ENCODE measurements around the gene STYK1. TPM values are rescaled to one million over a fixed set of nuclear protein-coding genes. Genes with fewer than 3 reads are reported as not detected.
"Not testable (repeated sequence)": the region's sequence is repeated elsewhere in the genome, so short reads cannot be mapped to it uniquely, and the experiment has no call there.

The STYK1 gene
- total RNA-seq, 1 donor from 2014 or later: 6.7 TPM

- no peak for DNase-seq (ENCODE audit: low read depth in 2 of 2)
Measured at GRCh38 chr12:10621278-10621677, 52.6 kb downstream of the STYK1 start.

DNA sequence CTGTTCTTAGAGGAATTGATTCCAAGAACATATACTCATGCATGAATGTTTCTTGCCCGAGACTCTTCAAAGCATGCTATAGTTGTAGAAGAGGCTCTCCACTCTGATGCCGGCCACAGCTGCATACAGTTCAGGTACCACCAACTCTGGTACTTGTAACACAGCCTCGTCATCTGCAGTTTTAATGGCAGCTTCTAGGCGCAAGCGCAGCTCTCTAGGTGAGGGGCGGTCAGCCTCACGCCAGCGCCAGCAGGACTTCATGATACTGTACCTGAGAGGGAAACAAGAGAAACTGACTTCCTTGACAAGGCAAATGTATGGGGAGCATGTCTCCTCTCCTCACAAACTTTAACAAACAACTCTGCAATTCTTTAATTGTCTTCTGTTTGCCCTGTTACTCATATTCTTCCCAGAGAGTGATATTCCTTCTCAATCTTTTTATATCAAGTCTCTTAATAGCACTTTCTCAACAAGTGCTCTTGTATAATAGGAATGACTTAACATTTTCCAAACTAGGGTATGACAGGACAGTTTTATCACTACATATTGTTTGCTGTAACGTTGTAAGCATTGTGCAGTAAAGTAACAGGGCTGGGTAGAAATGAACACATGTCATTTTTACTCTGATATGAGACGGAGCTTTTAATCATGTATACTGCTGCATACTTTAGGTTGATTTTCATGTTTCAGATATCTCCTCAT is 53.6 kb downstream of the STYK1 start:
- no peak for DNase-seq (ENCODE audit: low read depth in 2 of 2)

- peak in 1 of 2 donors; percentile 28 for DNase-seq (ENCODE audit: low read depth in 2 of 2)
Measured at GRCh38 chr12:10618338-10618987, 55.4 kb downstream of the STYK1 start.

DNA sequence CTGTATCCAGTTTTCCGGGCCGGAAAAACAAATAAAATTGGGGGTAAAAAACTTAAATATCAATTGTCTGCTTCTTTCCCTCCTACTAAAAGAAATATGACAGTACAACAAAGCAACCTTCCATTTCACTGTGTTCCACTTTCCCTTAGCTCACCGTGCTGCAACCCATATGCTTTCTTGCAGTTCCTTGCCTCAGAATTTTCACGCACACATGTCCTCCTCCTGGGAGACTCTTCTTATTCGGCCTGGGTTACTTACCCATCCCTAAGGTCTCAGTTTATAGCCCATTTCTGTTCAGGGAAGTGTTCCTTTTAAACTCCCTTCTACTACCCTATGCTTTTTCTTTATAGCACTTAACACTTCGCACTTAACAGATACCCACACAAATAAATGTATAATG is 56.0 kb downstream of the STYK1 start:
- DNase-seq (ENCODE audit: low read depth in 2 of 2): no peak

- DNase-seq (ENCODE audit: low read depth in 2 of 2): no peak
Measured at GRCh38 chr12:10615532-10615931, 58.3 kb downstream of the STYK1 start.

- DNase-seq (ENCODE audit: low read depth in 2 of 2): no peak
Measured at GRCh38 chr12:10614056-10614370, 59.8 kb downstream of the STYK1 start.

- DNase-seq (ENCODE audit: low read depth in 2 of 2): peak; percentile 95 to 96
Measured at GRCh38 chr12:10613349-10614055, 60.4 kb downstream of the STYK1 start, which contains the start of gene MAGOHB. Gene MAGOHB (minus strand): TSS chr12:10613609. CDS start chr12:10613532, 77 bp downstream.

DNA sequence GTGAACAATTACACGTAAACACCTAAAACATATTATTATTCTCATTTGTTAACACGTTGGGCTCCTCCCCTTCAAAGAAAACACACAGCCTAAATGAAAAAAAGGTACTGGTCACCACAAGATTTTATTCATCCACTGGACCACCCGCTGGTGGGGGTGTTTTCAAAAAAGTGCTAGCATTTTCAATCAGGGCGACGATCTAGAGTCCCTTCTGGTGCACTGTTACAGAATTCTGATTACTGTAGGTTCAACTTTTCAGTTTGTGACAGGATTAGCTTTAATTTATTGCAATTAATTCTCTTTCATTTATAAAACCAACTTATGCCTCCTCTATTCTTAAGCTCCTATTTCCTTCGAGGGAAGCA is 60.9 kb downstream of the STYK1 start:
- peak in 1 of 2 donors; percentile 23 for DNase-seq (ENCODE audit: low read depth in 2 of 2)

DNA sequence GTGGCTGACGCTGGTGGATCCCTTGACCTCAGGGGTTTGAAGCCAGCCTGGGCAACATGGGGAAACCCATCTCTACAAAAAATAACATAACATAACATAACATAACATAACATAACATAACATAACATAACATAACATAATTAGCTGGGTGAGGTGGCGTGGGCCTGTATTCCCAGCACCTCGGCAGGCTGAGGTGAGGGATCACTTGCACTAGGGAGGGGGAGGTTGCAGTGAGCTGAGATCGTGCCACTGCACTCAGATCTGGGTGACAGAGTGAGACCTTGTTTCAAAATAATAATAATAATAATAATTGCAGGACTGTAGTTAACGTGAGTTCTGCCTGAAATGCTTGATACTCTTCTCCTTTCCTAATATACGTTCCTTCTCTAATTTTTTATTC is 61.7 kb downstream of the STYK1 start:
- no peak for DNase-seq (ENCODE audit: low read depth in 2 of 2)

- DNase-seq (ENCODE audit: low read depth in 2 of 2): not testable (repeated sequence)
Measured at GRCh38 chr12:10611258-10611657, 62.6 kb downstream of the STYK1 start.

GRCh38 chr12:10610188-10610587 is 63.7 kb downstream of the STYK1 start:
- no peak for DNase-seq (ENCODE audit: low read depth in 2 of 2)

GRCh38 chr12:10607885-10608458 is 65.9 kb downstream of the STYK1 start:
- peak in 1 of 2 donors; percentile 45 for DNase-seq (ENCODE audit: low read depth in 2 of 2)

GRCh38 chr12:10601860-10602259 is 72.0 kb downstream of the STYK1 start:
- DNase-seq (ENCODE audit: low read depth in 2 of 2): no peak

- no peak for DNase-seq (ENCODE audit: low read depth in 2 of 2)
Measured at GRCh38 chr12:10600988-10601387, 72.9 kb downstream of the STYK1 start.

DNA sequence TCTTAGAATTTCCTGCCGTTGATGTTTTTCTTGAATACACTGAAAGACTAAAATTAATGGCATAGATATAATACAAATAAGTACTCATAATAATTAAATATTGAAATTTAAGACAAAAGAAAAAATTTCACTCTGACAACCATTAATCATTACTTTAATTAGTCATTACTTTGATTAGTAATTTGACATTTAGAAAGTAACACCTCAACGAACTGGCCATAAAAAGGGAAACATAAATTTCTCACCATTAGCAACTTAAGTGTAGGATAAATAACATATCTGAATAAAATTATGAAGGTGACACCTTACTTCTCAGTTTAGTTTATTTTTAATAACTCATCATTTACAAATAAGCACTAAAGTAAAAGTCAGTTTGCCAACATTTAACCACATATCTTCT is 78.0 kb downstream of the STYK1 start:
- DNase-seq (ENCODE audit: low read depth in 2 of 2): no peak

DNA sequence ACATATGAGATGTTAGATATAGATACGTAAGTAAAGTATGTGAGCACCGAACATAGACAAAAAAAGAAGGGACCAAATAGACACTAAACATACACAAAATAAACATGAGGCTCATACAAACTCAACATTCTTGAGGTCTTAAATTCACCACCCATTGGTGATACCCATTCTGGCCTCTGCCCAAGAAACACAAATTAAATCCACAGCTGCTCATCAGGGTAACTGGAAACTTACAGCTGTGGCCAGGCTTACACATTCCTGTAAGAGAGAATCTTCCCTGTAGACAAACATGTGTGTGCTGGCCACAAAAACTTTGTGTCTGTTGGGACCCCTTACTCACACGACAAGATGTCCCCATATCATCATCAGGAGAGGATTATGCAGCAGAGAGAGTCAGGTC is 82.9 kb downstream of the STYK1 start:
- DNase-seq (ENCODE audit: low read depth in 2 of 2): no peak

GRCh38 chr12:10584415-10584814 is 89.4 kb downstream of the STYK1 start:
- no peak for DNase-seq (ENCODE audit: low read depth in 2 of 2)

DNA sequence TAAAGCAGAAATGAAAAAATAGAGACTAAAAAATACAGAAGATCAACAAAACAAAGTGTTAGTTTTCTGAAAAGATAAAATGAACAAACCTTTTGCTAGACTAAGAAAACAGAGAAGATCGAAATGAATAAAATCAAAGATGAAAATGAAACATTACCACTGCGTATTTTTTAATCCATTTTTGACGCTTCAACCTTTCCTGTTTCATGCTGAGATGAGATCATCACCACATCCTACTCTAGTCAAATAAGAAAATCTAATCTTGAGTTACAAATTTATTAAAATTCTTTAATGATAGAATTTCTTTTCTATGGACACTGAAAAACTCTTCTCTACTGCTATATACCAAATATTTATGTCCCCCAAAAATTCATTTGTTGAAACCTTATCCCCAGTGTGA is 91.1 kb downstream of the STYK1 start:
- DNase-seq (ENCODE audit: low read depth in 2 of 2): no peak

DNA sequence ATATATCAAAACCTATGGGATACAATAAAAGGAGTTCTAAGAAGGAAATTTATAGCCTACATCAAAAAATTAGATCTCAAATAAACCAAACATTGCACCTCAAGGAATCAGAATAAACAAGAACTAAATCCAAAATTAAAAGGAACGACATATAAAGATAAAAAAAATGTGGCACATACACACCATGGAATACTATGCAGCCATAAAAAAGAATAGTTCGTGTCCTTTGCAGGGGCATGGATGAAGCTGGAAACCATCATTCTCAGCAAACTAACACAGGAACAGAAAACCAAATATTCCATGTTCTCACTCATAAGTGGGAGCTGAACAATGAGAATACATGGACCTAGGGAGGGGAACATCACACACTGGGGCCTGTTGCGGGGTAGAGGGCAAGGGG is 91.7 kb downstream of the STYK1 start:
- not testable (repeated sequence) for DNase-seq (ENCODE audit: low read depth in 2 of 2)

- DNase-seq (ENCODE audit: low read depth in 2 of 2): no peak
Measured at GRCh38 chr12:10574307-10574706, 99.5 kb downstream of the STYK1 start.

GRCh38 chr12:10572021-10572490 is 101.8 kb downstream of the STYK1 start:
- DNase-seq (ENCODE audit: low read depth in 2 of 2): not testable (repeated sequence)

GRCh38 chr12:10571141-10571540 is 102.7 kb downstream of the STYK1 start:
- DNase-seq (ENCODE audit: low read depth in 2 of 2): no peak

All from dermis microvascular lymphatic vessel endothelial cell (primary cell).